SK-N-SH (cell line): ENCODE measurements around the gene RNF130.

ENCODE experiments used
- FOXM1 ChIP-seq: IDR thresholded peaks from 2 replicates; pipeline ENCODE4 v1.4.0; 2012; ENCODE audit warnings: low read depth, mild to moderate bottlenecking
- MEF2A ChIP-seq: IDR thresholded peaks from 2 replicates; pipeline ENCODE4 v1.4.0; 2012; ENCODE audit warnings: low read depth, borderline replicate concordance
- RAD21 ChIP-seq: IDR thresholded peaks from 2 replicates; pipeline ENCODE4 v1.6.1; 2012; ENCODE audit warnings: mild to moderate bottlenecking, low read length
- TCF12 ChIP-seq: IDR thresholded peaks from 2 replicates; pipeline ENCODE4 v1.4.0; 2012
- TEAD4 ChIP-seq: IDR thresholded peaks from 2 replicates; pipeline ENCODE4 v1.4.0; 2012; ENCODE audit warnings: mild to moderate bottlenecking, borderline replicate concordance; ENCODE audit not compliant: insufficient read depth
- TF ChIP-seq, protein P1 (sequence below): fragments of 200-600 bp; sonication (generic); IDR thresholded peaks from 2 replicates; pipeline ENCODE4 v1.6.1; 2017; ENCODE audit warnings: antibody characterized with exemption, mild to moderate bottlenecking, moderate library complexity
- TF ChIP-seq, protein P2 (sequence below): IDR thresholded peaks from 2 replicates; pipeline ENCODE4 v1.4.0; 2012; ENCODE audit warnings: low read depth
- TF ChIP-seq, protein P3 (sequence below): IDR thresholded peaks from 2 replicates; pipeline ENCODE4 v1.6.1; 2012; ENCODE audit warnings: mild to moderate bottlenecking, low read depth, low read length, moderate library complexity

DNA sequence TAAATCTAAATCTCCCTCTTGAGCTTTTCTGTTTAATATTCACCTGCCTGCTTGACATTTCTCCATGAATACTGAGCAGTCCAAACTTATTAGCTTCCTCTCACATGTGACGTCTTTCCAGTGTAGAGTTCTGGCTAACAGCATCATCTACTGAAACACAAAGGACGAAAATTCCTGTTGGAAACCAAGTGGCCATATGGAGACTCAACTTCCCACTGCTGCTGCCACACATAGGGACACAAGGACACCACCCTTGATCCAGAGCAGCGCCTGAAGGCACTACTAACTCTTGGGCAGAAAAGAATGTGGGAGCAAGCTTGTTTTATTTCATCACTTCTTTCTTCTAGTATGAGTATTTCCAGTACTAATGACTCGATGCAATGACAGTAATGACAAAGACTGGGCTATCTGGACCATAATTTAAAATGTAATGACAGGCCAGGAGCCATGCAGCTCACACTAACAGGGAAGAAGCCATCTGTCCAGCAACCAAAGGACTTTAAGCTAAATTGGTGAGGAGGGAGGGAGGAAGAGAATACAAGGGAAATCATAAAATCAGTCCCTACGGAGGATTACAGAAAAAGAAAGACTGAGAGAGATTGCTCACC lies 19.2 kb downstream of the RNF130 start:
- TF ChIP-seq MEF2A (no peak), TCF12 (no peak), TEAD4 (no peak), FOXM1 (no peak), RAD21 (no peak)
- TF ChIP-seq, protein P1, sequence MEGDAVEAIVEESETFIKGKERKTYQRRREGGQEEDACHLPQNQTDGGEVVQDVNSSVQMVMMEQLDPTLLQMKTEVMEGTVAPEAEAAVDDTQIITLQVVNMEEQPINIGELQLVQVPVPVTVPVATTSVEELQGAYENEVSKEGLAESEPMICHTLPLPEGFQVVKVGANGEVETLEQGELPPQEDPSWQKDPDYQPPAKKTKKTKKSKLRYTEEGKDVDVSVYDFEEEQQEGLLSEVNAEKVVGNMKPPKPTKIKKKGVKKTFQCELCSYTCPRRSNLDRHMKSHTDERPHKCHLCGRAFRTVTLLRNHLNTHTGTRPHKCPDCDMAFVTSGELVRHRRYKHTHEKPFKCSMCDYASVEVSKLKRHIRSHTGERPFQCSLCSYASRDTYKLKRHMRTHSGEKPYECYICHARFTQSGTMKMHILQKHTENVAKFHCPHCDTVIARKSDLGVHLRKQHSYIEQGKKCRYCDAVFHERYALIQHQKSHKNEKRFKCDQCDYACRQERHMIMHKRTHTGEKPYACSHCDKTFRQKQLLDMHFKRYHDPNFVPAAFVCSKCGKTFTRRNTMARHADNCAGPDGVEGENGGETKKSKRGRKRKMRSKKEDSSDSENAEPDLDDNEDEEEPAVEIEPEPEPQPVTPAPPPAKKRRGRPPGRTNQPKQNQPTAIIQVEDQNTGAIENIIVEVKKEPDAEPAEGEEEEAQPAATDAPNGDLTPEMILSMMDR = no peak
- TF ChIP-seq, protein P2, sequence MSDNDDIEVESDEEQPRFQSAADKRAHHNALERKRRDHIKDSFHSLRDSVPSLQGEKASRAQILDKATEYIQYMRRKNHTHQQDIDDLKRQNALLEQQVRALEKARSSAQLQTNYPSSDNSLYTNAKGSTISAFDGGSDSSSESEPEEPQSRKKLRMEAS = no peak
- TF ChIP-seq, protein P3, sequence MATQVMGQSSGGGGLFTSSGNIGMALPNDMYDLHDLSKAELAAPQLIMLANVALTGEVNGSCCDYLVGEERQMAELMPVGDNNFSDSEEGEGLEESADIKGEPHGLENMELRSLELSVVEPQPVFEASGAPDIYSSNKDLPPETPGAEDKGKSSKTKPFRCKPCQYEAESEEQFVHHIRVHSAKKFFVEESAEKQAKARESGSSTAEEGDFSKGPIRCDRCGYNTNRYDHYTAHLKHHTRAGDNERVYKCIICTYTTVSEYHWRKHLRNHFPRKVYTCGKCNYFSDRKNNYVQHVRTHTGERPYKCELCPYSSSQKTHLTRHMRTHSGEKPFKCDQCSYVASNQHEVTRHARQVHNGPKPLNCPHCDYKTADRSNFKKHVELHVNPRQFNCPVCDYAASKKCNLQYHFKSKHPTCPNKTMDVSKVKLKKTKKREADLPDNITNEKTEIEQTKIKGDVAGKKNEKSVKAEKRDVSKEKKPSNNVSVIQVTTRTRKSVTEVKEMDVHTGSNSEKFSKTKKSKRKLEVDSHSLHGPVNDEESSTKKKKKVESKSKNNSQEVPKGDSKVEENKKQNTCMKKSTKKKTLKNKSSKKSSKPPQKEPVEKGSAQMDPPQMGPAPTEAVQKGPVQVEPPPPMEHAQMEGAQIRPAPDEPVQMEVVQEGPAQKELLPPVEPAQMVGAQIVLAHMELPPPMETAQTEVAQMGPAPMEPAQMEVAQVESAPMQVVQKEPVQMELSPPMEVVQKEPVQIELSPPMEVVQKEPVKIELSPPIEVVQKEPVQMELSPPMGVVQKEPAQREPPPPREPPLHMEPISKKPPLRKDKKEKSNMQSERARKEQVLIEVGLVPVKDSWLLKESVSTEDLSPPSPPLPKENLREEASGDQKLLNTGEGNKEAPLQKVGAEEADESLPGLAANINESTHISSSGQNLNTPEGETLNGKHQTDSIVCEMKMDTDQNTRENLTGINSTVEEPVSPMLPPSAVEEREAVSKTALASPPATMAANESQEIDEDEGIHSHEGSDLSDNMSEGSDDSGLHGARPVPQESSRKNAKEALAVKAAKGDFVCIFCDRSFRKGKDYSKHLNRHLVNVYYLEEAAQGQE = no peak
